Right lobe of liver (tissue), 6 donors: ENCODE data around the gene EHD2. TPM values are rescaled to one million over a fixed set of nuclear protein-coding genes. Genes with fewer than 3 reads are reported as not detected.

Experiments
- ATAC-seq, 4 donors: fragments of 200-7000 bp; cut with Tn5 transposase; one replicate each; pipeline ENCODE4 v1.9.1; 2020; ENCODE audit warnings: mild to moderate bottlenecking in 4 of 4, moderate library complexity in 4 of 4
- DNase-seq, 3 donors: peaks; one replicate each; pipeline ENCODE4 v3.0.0-alpha.2; 2020
- H3K27ac ChIP-seq, 3 donors: fragments of 200-600 bp; one replicate each; pipeline ENCODE4 v1.8.0; 2022
- H3K27me3 ChIP-seq, 2 donors: fragments of 200-600 bp; one replicate each; pipeline ENCODE4 v1.8.0; 2022
- H3K36me3 ChIP-seq, 4 donors: fragments of 200-600 bp; sonication (generic) in 1 of 4; one replicate each; pipeline versions ENCODE4 v1.5.1 to v1.8.0; 2017 to 2022; ENCODE audit warnings: control low read depth in 1 of 4
- H3K4me1 ChIP-seq, 4 donors: fragments of 200-600 bp; sonication (generic) in 1 of 4; one replicate each; pipeline versions ENCODE4 v1.5.1 to v1.8.0; 2017 to 2022; ENCODE audit warnings: control low read depth in 1 of 4
- H3K4me3 ChIP-seq, 3 donors: fragments of 200-600 bp; one replicate each; pipeline ENCODE4 v1.8.0; 2022
- H3K9me3 ChIP-seq, 4 donors: fragments of 200-600 bp; sonication (generic) in 1 of 4; one replicate each; pipeline versions ENCODE4 v1.5.1 to v1.8.0; 2017 to 2022; ENCODE audit warnings: control low read depth in 1 of 4
- CTCF ChIP-seq, 4 donors: fragments of 200-600 bp in 3 of 4; fragments of 450-650 bp in 1 of 4; IDR thresholded peaks; one replicate each; pipeline versions ENCODE4 v1.5.1 to v1.8.0; 2016 to 2022; ENCODE audit warnings: antibody characterized with exemption in 4 of 4, mild to moderate bottlenecking in 2 of 4
- POLR2A ChIP-seq: fragments of 450-650 bp; IDR thresholded peaks from one replicate; pipeline ENCODE4 v1.6.1; 2017; ENCODE audit warnings: antibody characterized with exemption, mild to moderate bottlenecking
- WGBS: methylation state at CpG from one replicate; pipeline ENCODE4 v1.1.6; 2018; ENCODE audit warnings: low coverage, low lambda C conversion rate; ENCODE audit not compliant: insufficient coverage; ENCODE audit errors: missing lambda C conversion rate; 5-methylcytosine and 5-hydroxymethylcytosine counted together
- intact Hi-C, 2 donors: fragments of 100-400 bp; cut with DNase I; formaldehyde crosslinking; loops; one replicate each; pipeline versions ENCODE4 v1.11.2 to v1.14.1; 2022
- total RNA-seq, 6 experiments: library from RNA; depleted of rRNA in 2 of 6; stranded (reverse); fragments of >200 nt in 2 of 6; fragmentation: NEBNext Ultra II Directional in 3 of 6; extraction: Animal tissue kit (Norgen Biotek cat#: 25700) in 3 of 6; gene quantifications; one replicate each; pipeline versions ENCODE4 v1.1.0 to v1.2.4, GENCODE V29; 2016 to 2023
- donor health status: DM: no; HTN: yes; CAD: no.
- donor health status: DM: no; HTN: no; CAD: no.
- donor health status: DM: no; HTN: no; CAD: no.
- donor health status: DM: no; HTN: yes; CAD: no.
- donor health status: DM: no; HTN: yes; CAD: no.

Gene EHD2
- total RNA-seq, 6 experiments from 2014 or later: 3.6 to 20.2 (median 12.8) TPM

- 100% methylated on average over 1 of the region's 34 CpGs for WGBS
- no peaks in the 10 kb centered on the region for H3K4me1 ChIP-seq
- ATAC-seq: peak in 1 of 4 donors; percentile 6
- H3K36me3 ChIP-seq: peaks cover 0 to 19% (median 13%) of the 10 kb centered on the region in 4 donors
- intact Hi-C loops: no loop called here
- H3K9me3 ChIP-seq: no peaks in the 10 kb centered on the region
- TF ChIP-seq CTCF (IDR thresholded peaks at IDR 0.05) (no peak), POLR2A (no peak)
- no peak overlapping the region for H3K4me3 ChIP-seq
- H3K27me3 ChIP-seq: no peaks in the 10 kb centered on the region
- no peak overlapping the region for H3K27ac ChIP-seq
- DNase-seq: no peak
Observed at GRCh38 chr19:47680858-47681332, 32.3 kb upstream of the EHD2 start.

GRCh38 chr19:47681388-47681787, 31.8 kb upstream of the EHD2 start:
- Histone ChIP-seq H3K36me3 (peaks cover 0 to 21% (median 13%) of the 10 kb centered on the region in 4 donors), H3K27me3 (no peaks in the 10 kb centered on the region), H3K27ac (no peak overlapping the region), H3K9me3 (no peaks in the 10 kb centered on the region), H3K4me3 (no peak overlapping the region), H3K4me1 (no peaks in the 10 kb centered on the region)
- WGBS: 92% methylated on average over 2 of the region's 6 CpGs
- no peak for DNase-seq
- peak in 1 of 4 donors; percentile 5 for ATAC-seq
- no peak for TF ChIP-seq CTCF (IDR thresholded peaks at IDR 0.05)
- TF ChIP-seq POLR2A: no peak
- intact Hi-C loops: no loop called here

GRCh38 chr19:47681936-47682335, 31.3 kb upstream of the EHD2 start:
- peak in 2 of 4 donors; percentile 7 to 10 for ATAC-seq
- intact Hi-C loops: no loop called here
- Histone ChIP-seq H3K27me3 (no peaks in the 10 kb centered on the region), H3K4me1 (no peaks in the 10 kb centered on the region), H3K36me3 (peaks cover 0 to 21% (median 12%) of the 10 kb centered on the region in 4 donors), H3K4me3 (no peak overlapping the region), H3K9me3 (no peaks in the 10 kb centered on the region), H3K27ac (no peak overlapping the region)
- TF ChIP-seq POLR2A: no peak
- TF ChIP-seq CTCF (IDR thresholded peaks at IDR 0.05): no peak
- no peak for DNase-seq
- WGBS: 100% methylated on average over 3 of the region's 23 CpGs

GRCh38 chr19:47682939-47683338, 30.3 kb upstream of the EHD2 start:
- H3K27me3 ChIP-seq: no peaks in the 10 kb centered on the region
- no peak for DNase-seq

More at GRCh38 chr19:47682939-47683338, 30.3 kb upstream of the EHD2 start:
- intact Hi-C loops: no loop called here
- WGBS: 93% methylated on average over 6 of the region's 6 CpGs
- ATAC-seq: no peak
- Histone ChIP-seq H3K27ac (no peak overlapping the region), H3K36me3 (peaks cover 0 to 19% (median 12%) of the 10 kb centered on the region in 4 donors), H3K4me3 (no peak overlapping the region), H3K9me3 (no peaks in the 10 kb centered on the region), H3K4me1 (no peaks in the 10 kb centered on the region)
- TF ChIP-seq CTCF (IDR thresholded peaks at IDR 0.05) (no peak), POLR2A (no peak)
